Endothelial cell of umbilical vein (primary cell): ENCODE data around the gene SLC18A3. TPM values are rescaled to one million over a fixed set of nuclear protein-coding genes. Genes with fewer than 3 reads are reported as not detected.

Source experiments
- BruUV-seq: library from RNA; stranded (reverse); fragments of 400-500 nt; replicated peaks from 2 replicates; lab custom pipeline; 2021; lab: Mats Ljungman, UMichigan
- CTCF ChIA-PET: fragments of 300-600, 350-600 bp; sonication (Branson Sonifier 250); formaldehyde crosslinking; loops from one replicate; lab custom pipeline; 2021; ENCODE audit warnings: antibody characterized with exemption, inconsistent platforms; lab: Charles Lee
- POLR2A ChIA-PET: fragments of 300-600, 350-600 bp; sonication (Branson Sonifier 250); formaldehyde crosslinking; loops from one replicate; lab custom pipeline; 2021; ENCODE audit warnings: antibody characterized with exemption, inconsistent platforms; lab: Charles Lee
- DNase-seq: peaks from one replicate; pipeline ENCODE4 v3.0.0-alpha.2; 2011; ENCODE audit warnings: low read depth, low spot score
- FAIRE-seq: peaks from 2 replicates; lab custom pipeline; 2011; peaks lifted over from hg19 to GRCh38; lab: Jason Lieb, UNC
- H2AFZ ChIP-seq: 2 replicates; pipeline ENCODE4 v1.6.0; 2012; ENCODE audit warnings: low read depth, low read length, control low read depth, inconsistent platforms
- H3K27ac ChIP-seq: 2 replicates; pipeline ENCODE4 v1.5.1; 2011; ENCODE audit warnings: low read depth, mild to moderate bottlenecking, control low read depth, low read length, moderate library complexity; ENCODE audit not compliant: insufficient read depth
- H3K27me3 ChIP-seq, 2 experiments: 2 replicates each; pipeline versions ENCODE4 v1.6.0 to v1.6.1; 2011; ENCODE audit warnings: low read length in 2 of 2, mixed read lengths in 1 of 2; ENCODE audit not compliant: control insufficient read depth in 2 of 2, insufficient read depth in 2 of 2
- H3K36me3 ChIP-seq, 2 experiments: 2 replicates in 1 of 2; 3 replicates in 1 of 2; pipeline ENCODE4 v1.5.1; 2011; ENCODE audit warnings: low read length in 2 of 2, mild to moderate bottlenecking in 1 of 2, moderate library complexity in 1 of 2; ENCODE audit not compliant: control insufficient read depth in 2 of 2, insufficient read depth in 2 of 2; ENCODE audit errors: extremely low read depth in 1 of 2
- H3K4me1 ChIP-seq: 3 replicates; pipeline ENCODE4 v1.5.1; 2011; ENCODE audit warnings: mild to moderate bottlenecking, low read length; ENCODE audit not compliant: control insufficient read depth, insufficient read depth; ENCODE audit errors: extremely low read depth
- H3K4me2 ChIP-seq: 2 replicates; pipeline ENCODE4 v1.6.1; 2011; ENCODE audit warnings: low read length, control low read depth, mixed read lengths; ENCODE audit not compliant: insufficient read depth
- H3K4me3 ChIP-seq, 3 experiments: fragments of 200-600 bp in 1 of 3; sonication (generic), shearing (Covaris generic) in 1 of 3; replicated peaks in 1 of 3; 2 replicates each; pipeline ENCODE4 v1.5.1; 2011 to 2016; ENCODE audit warnings: control low read depth in 3 of 3, low read length in 3 of 3, mild to moderate bottlenecking in 2 of 3, inconsistent platforms in 1 of 3, low read depth in 1 of 3, moderate library complexity in 1 of 3; ENCODE audit not compliant: insufficient read depth in 1 of 3
- H3K79me2 ChIP-seq: 2 replicates; pipeline ENCODE4 v1.6.0; 2012; ENCODE audit warnings: low read length, inconsistent platforms; ENCODE audit not compliant: control insufficient read depth, insufficient read depth
- H3K9ac ChIP-seq: replicated peaks from 2 replicates; pipeline ENCODE3; 2011; ENCODE audit warnings: low read length, control low read depth; ENCODE audit not compliant: insufficient read depth; ENCODE audit errors: extremely low read depth
- H3K9me1 ChIP-seq: replicated peaks from 3 replicates; pipeline ENCODE4 v1.6.0; 2011; ENCODE audit warnings: mild to moderate bottlenecking, low read length; ENCODE audit not compliant: control insufficient read depth, insufficient read depth; ENCODE audit errors: extremely low read depth
- H3K9me3 ChIP-seq: replicated peaks from 2 replicates; pipeline ENCODE4 v1.5.1; 2012; ENCODE audit warnings: low read length, inconsistent platforms; ENCODE audit not compliant: control insufficient read depth, insufficient read depth
- H4K20me1 ChIP-seq: replicated peaks from 2 replicates; pipeline ENCODE3; 2011; ENCODE audit warnings: mild to moderate bottlenecking, low read length; ENCODE audit not compliant: control insufficient read depth, insufficient read depth; ENCODE audit errors: extremely low read depth
- EZH2 ChIP-seq: IDR thresholded peaks from 2 replicates; pipeline ENCODE4 v1.6.1; 2012; ENCODE audit warnings: borderline replicate concordance, low read depth, mild to moderate bottlenecking, moderate library complexity, low read length, inconsistent platforms; ENCODE audit not compliant: severe bottlenecking
- FOS ChIP-seq: IDR thresholded peaks from 2 replicates; pipeline ENCODE4 v1.6.1; 2011; ENCODE audit warnings: mild to moderate bottlenecking, low read length, moderate library complexity, borderline replicate concordance; ENCODE audit not compliant: insufficient read depth
- GATA2 ChIP-seq: IDR thresholded peaks from 2 replicates; pipeline ENCODE4 v1.7.0; 2011; ENCODE audit warnings: low read depth, mild to moderate bottlenecking, moderate library complexity, mixed read lengths, low read length; ENCODE audit not compliant: insufficient read length, insufficient read depth
- JUN ChIP-seq: IDR thresholded peaks from 2 replicates; pipeline ENCODE4 v1.6.1; 2011; ENCODE audit warnings: borderline replicate concordance, low read depth; ENCODE audit not compliant: insufficient read length, insufficient read depth
- MYC ChIP-seq: IDR thresholded peaks from one replicate; pipeline ENCODE4 v1.6.1; 2011; ENCODE audit warnings: mild to moderate bottlenecking, low read depth, low read length
- POLR2A ChIP-seq: IDR thresholded peaks from 2 replicates; pipeline ENCODE4 v1.6.1; 2012; ENCODE audit warnings: low read depth, mild to moderate bottlenecking, control low read depth, low read length
- POLR2AphosphoS5 ChIP-seq: IDR thresholded peaks from 2 replicates; pipeline ENCODE4 v1.6.1; 2012; ENCODE audit warnings: low read depth, mild to moderate bottlenecking, control low read depth, low read length, moderate library complexity; ENCODE audit not compliant: insufficient read depth
- dilution Hi-C: fragments of 300-500 bp; cut with MboI; formaldehyde crosslinking; loops from one replicate; pipeline ENCODE4 v1.15.0; 2019; ENCODE audit warnings: low sequenced_read_pairs; ENCODE audit not compliant: extremely low pct_ligation_motif_present
- intact Hi-C: fragments of 100-400 bp; cut with micrococcal nuclease; formaldehyde crosslinking; loops from one replicate; pipeline ENCODE4 v1.10.0; 2022
- polyA plus RNA-seq, 4 experiments: library from polyadenylated mRNA; depleted of rRNA in 3 of 4; stranded (reverse) in 3 of 4; unstranded in 1 of 4; fragments of >200 nt; gene quantifications; 2 replicates each; pipeline versions ENCODE4 v1.2.1 to v1.2.3, GENCODE V29; 2011 to 2012; ENCODE audit warnings: missing spikeins in 1 of 4
- total RNA-seq: library from RNA; stranded (reverse); gene quantifications from 2 replicates; pipeline ENCODE4 v1.2.3, GENCODE V29; 2021
- TF ChIP-seq, protein P1 (sequence below), 2 donors: IDR thresholded peaks; 1 replicate in 1 of 2; 2 replicates in 1 of 2; pipeline ENCODE4 v1.5.1; 2011; ENCODE audit warnings: low read length in 2 of 2, mild to moderate bottlenecking in 2 of 2, moderate library complexity in 2 of 2, control low read depth in 1 of 2, inconsistent platforms in 1 of 2, low read depth in 1 of 2; ENCODE audit not compliant: insufficient read depth in 1 of 2; ENCODE audit errors: extremely low read depth in 1 of 2
- TF ChIP-seq, protein P2 (sequence below): IDR thresholded peaks from 2 replicates; pipeline ENCODE4 v1.6.1; 2011; ENCODE audit not compliant: insufficient read depth, insufficient read length

The SLC18A3 gene
- total and polyA plus RNA-seq, 2 donors (not counting 3 experiments of a cell fraction or from before 2014, with no cell fraction given) = not detected

DNA sequence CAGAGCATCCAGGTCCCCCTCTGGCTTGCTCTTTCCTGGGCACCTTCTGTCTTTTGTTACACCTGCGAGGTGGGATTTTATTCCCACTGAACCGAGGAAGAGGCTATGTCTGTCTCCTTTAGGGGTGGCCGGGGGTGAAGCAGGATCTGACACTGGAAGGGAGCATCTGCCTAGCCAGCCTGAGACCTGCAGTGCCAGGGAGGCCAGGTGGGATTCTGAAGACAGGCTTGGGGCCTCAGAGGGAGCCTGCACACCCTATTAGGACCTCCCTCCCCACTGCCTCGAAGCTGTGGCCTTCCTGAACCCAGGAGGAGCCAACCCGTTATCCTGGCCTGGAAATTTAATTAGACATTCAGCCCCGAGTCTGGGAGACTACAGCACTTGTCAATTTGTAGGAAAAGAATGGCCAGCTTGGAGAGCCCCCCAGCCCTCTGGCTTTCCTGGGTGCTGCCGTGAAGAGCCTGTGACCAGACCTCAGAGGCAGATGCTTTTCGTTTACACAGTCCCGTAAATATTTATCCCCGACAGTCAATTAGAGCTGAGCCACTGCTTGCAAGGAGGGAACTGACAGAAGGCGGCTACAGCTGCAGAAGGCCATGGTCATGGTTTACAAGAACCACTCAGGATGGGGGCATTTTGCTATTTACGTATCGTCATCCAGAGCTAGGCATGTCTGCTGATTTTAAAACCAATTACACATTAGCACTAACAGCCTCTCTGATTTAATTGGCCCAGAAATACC lies 23.4 kb downstream of the SLC18A3 start:
- dilution Hi-C loops = no loop called here
- Histone ChIP-seq H3K4me2 (no peak overlapping the region), H2AFZ (no peak overlapping the region), H4K20me1 (no peaks in the 10 kb centered on the region), H3K27me3 (peaks cover 8 to 12% of the 10 kb centered on the region in 2 experiments), H3K9ac (no peak overlapping the region), H3K27ac (no peak overlapping the region), H3K4me3 (no peak overlapping the region), H3K9me1 (no peaks in the 10 kb centered on the region), H3K36me3 (no peaks in the 10 kb centered on the region), H3K9me3 (no peaks in the 10 kb centered on the region), H3K4me1 (no peaks in the 10 kb centered on the region), H3K79me2 (no peaks in the 10 kb centered on the region)
- CTCF ChIA-PET = no interaction called here
- no peak for DNase-seq
- FAIRE-seq = no peak
- POLR2A ChIA-PET = no interaction called here
- no TSS peak for BruUV-seq
- intact Hi-C loops = no loop called here
- TF ChIP-seq, protein P1, sequence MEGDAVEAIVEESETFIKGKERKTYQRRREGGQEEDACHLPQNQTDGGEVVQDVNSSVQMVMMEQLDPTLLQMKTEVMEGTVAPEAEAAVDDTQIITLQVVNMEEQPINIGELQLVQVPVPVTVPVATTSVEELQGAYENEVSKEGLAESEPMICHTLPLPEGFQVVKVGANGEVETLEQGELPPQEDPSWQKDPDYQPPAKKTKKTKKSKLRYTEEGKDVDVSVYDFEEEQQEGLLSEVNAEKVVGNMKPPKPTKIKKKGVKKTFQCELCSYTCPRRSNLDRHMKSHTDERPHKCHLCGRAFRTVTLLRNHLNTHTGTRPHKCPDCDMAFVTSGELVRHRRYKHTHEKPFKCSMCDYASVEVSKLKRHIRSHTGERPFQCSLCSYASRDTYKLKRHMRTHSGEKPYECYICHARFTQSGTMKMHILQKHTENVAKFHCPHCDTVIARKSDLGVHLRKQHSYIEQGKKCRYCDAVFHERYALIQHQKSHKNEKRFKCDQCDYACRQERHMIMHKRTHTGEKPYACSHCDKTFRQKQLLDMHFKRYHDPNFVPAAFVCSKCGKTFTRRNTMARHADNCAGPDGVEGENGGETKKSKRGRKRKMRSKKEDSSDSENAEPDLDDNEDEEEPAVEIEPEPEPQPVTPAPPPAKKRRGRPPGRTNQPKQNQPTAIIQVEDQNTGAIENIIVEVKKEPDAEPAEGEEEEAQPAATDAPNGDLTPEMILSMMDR (IDR thresholded peaks at IDR 0.05; ENCODE audit: extremely low read depth in 1 of 2, insufficient read depth in 1 of 2, low read depth in 1 of 2, low read length in 2 of 2) = no peak
- TF ChIP-seq POLR2A (no peak), GATA2 (no peak), POLR2AphosphoS5 (no peak), EZH2 (no peak), JUN (no peak), MYC (no peak), FOS (no peak)
- TF ChIP-seq, protein P2, sequence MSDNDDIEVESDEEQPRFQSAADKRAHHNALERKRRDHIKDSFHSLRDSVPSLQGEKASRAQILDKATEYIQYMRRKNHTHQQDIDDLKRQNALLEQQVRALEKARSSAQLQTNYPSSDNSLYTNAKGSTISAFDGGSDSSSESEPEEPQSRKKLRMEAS = no peak
